NAMALWA (cell line): ENCODE measurements around the gene ZBTB9.

ENCODE experiments used
- DNase-seq: peaks from one replicate; pipeline ENCODE4 v3.0.0-alpha.2; 2015; ENCODE audit warnings: low spot score

The ZBTB9 gene

GRCh38 chr6:33433544-33434191 is 20.7 kb upstream of the ZBTB9 start:
- DNase-seq, result no peak

- no peak for DNase-seq
Observed at GRCh38 chr6:33434961-33435360, 19.4 kb upstream of the ZBTB9 start.

- no peak for DNase-seq
Observed at GRCh38 chr6:33437666-33438065, 16.7 kb upstream of the ZBTB9 start.

GRCh38 chr6:33438978-33439594 is 15.3 kb upstream of the ZBTB9 start:
- no peak for DNase-seq

GRCh38 chr6:33439956-33440648 is 14.3 kb upstream of the ZBTB9 start:
- no peak for DNase-seq

GRCh38 chr6:33440649-33441309 is 13.6 kb upstream of the ZBTB9 start:
- no peak for DNase-seq

- no peak for DNase-seq
Observed at GRCh38 chr6:33441457-33441856, 12.9 kb upstream of the ZBTB9 start.

GRCh38 chr6:33442283-33442682 is 12.1 kb upstream of the ZBTB9 start:
- no peak for DNase-seq

- DNase-seq, result no peak
Observed at GRCh38 chr6:33443025-33443424, 11.4 kb upstream of the ZBTB9 start.

GRCh38 chr6:33443619-33444504 is 10.5 kb upstream of the ZBTB9 start:
- no peak for DNase-seq

- DNase-seq, result no peak
Observed at GRCh38 chr6:33445119-33445603, 9.2 kb upstream of the ZBTB9 start.

GRCh38 chr6:33446356-33446755 is 8.0 kb upstream of the ZBTB9 start:
- no peak for DNase-seq

- no peak for DNase-seq
Observed at GRCh38 chr6:33450434-33450833, 3.9 kb upstream of the ZBTB9 start.

- no peak for DNase-seq
Observed at GRCh38 chr6:33451606-33452005, 2.8 kb upstream of the ZBTB9 start.

- no peak for DNase-seq
Observed at GRCh38 chr6:33452496-33452895, 1.9 kb upstream of the ZBTB9 start.

GRCh38 chr6:33453393-33454008 is 875 bp upstream of the ZBTB9 start:
- DNase-seq, result peak; percentile 36

GRCh38 chr6:33455051-33455450 is 675 bp downstream of the ZBTB9 start:
- no peak for DNase-seq

GRCh38 chr6:33456156-33456555 is 1.8 kb downstream of the ZBTB9 start:
- no peak for DNase-seq

- DNase-seq, result no peak
Observed at GRCh38 chr6:33458676-33459075, 4.3 kb downstream of the ZBTB9 start.

- no peak for DNase-seq
Observed at GRCh38 chr6:33459226-33459625, 4.8 kb downstream of the ZBTB9 start.

- no peak for DNase-seq
Observed at GRCh38 chr6:33466075-33466735, 11.8 kb downstream of the ZBTB9 start.
